HG02981 (cell line): Measurements from ENCODE around the gene DRD4.
"Not testable (repeated sequence)": the region's sequence is repeated elsewhere in the genome, so short reads cannot be mapped to it uniquely, and the experiment has no call there.

ENCODE experiments used
- ATAC-seq: cut with Tn5 transposase; IDR thresholded peaks from one replicate; pipeline ENCODE4 v1.9.1; 2021; ENCODE audit warnings: mild to moderate bottlenecking, moderate library complexity; ENCODE audit not compliant: unreplicated experiment

DRD4 gene

DNA sequence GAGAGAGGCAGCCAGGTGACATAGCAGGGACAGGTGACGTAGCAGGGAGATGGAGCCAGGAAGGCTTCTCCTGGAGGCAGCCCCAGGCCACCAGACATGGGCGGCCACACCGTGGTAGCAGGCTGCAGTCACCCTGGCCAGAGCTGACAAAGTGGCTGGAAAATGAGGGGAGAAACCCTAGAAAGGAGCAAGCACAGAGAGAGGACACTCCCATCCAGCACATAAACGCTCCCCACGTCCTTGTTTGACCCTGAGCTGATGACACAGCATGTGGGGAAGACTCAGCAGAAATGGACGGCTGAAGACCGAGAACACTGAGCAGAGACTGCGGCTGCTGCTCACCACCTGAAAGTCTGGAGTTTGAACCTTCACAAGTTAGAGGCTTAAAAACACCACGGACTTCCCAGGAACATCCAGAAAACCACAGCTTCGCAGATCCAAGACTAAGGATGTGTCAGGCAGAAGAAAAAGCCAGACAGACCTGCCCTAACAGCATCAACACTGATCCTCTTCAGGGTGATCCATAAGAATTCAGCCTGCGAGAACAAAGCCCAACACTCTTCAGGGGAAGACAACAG is 28.7 kb downstream of the DRD4 start:
- ATAC-seq = no peak

DNA sequence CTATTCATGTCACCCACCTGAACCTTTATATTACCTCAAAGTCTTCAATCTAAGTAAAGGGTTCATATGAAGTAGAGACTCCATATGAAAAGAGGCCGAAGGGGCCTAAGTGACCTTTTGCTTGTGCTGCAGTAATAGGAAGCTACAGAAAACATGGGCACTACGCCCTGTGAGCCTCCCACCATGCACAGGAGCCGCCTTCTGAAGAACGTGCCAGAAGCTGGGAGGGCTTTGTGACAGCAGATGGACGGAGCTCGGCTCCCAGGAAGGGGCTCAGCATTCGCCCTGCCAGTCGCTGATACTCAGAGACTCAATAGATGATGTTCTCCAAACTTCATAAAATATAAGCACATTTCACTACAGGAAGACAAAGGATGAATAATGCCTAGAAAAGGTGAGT is 36.8 kb downstream of the DRD4 start:
- ATAC-seq = no peak

DNA sequence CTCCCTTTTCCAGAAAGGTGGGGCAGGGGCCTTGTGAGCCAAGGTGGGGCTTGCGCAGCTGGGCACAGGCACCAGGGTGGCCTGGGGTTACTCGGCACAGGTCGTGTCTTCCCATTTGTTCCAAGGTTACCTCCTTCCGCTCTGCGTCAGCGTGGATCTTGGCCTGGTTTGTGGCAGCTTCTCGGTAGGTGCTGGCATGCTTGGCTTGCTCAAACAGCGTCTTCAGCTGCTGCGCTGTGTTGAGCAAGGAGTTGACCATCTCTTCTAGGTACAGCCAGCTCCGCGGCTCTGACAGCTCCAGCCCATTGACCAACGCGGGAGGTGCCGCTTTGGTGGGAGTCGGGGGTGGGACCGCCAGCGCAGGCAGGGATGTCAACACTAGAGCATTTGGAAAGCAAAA is 37.3 kb downstream of the DRD4 start:
- no peak for ATAC-seq

- ATAC-seq = no peak
These were observed 41.2 kb downstream of the DRD4 start for GRCh38 chr11:678297-678696.

DNA sequence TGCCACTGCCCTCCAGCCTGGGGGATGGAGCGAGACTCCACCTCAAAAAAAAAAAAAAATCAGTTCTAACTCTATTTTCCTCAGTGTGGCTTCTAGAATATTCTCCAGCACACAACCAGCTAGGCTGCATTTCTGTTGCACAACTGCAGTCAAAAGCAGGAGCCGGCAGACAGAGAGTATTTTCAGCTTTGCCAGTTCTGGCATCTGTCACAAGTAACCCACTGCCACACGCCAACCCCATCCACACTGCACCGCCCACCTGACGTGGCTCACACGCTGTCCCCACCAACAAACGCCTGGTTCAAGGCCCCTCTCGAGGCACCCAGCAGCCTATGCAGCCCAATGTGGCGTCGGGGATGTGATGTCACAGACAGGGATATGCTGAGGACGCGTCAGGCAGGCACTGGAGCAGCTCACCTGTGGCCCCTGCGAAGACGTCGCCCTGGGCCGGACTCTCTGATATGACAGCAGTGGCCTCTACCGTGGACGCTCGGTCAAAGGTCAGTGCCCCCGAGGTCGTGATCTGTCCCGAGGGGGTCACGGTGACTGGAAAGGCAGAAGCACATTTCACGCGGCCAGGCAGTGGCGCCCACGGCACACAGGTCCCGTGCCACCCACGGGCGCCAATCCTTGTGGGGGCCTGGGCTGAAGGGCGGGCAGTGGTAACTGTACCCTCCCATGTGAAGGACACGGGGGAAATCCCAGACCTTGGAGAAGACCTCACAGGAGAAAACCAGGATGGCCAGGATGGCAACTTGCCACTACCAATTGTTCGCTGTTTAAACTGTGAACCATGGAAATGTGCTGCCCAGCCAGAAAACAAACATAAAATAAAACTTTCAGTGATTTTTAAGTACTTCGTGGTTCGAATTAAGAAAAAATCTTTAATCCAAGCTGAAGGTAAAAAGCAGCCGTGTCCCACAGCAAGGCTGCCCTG is 42.5 kb downstream of the DRD4 start:
- no peak for ATAC-seq

DNA sequence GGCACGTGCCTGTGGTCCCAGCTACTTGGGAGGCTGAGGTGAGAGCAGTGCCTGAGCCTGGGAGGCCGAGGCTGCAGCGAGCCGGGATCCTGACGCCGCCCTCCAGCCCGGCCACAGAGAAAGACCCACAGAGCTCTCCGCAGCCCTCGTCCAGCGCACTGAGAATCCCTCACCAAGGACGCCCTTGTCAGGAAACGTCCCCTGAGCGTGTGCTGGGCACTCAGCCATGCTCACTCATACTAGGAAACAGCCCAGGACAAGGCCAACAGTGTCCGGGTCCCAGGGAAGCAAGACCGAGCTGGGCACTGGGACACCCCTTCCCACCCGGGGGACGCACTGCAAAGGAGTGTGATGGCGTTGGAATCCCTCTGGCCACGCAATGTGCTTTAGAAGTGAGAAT is 43.4 kb downstream of the DRD4 start:
- no peak for ATAC-seq

- no peak for ATAC-seq
These were observed 43.9 kb downstream of the DRD4 start for GRCh38 chr11:680970-681369.

GRCh38 chr11:686451-687243 is 49.6 kb downstream of the DRD4 start:
- ATAC-seq = no peak

DNA sequence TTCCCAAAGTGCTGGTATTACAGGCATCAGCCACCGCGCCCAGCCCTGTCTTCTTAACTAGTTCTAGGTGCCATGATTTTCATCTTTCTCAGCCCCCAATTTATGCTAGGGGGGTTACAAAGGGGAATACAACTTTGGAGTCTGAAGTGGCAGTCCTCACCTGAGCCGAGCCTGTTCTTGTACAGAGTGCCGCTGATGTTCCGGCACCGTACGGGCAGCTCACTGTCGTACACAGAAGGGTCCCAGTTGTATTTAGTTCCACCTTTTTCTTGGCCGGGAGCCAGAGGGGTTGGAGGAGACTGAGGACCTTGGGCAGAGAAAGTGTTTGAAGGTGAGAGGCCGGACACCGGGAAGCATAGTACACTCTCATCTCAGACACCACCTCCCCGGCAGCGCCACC is 50.7 kb downstream of the DRD4 start:
- ATAC-seq = no peak

- no peak for ATAC-seq
These were observed 51.6 kb downstream of the DRD4 start for GRCh38 chr11:688681-689080.

GRCh38 chr11:689625-690024 is 52.6 kb downstream of the DRD4 start:
- ATAC-seq = no peak

- ATAC-seq = not testable (repeated sequence)
These were observed 53.2 kb downstream of the DRD4 start for GRCh38 chr11:690244-690643.
